NCI-H2029 treated with DMSO at 0.1 percent for 48 hours (cell line): ENCODE data around the gene JOSD2.
"Not testable (repeated sequence)": the region's sequence is repeated elsewhere in the genome, so short reads cannot be mapped to it uniquely, and the experiment has no call there.

Experiments used
- DNase-seq: peaks from one replicate; lab custom pipeline; 2025; lab: John Stamatoyannopoulos, UW

Gene JOSD2

DNA sequence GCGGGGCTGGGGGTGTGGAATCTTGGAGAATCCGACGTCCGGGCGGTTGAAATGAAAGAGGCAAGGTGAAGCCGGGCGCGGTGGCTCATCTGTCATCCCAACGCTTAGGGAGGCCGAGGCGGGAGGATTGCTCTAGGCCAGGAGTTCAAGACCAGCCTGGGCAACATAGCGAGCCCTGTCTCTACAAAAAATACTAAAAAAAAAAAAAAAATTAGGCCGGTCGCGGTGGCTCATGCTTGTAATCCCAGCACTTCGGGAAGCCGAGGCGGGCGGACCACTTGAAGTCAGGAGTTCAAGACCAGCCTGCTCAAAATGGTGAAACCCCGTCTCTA is 34.1 kb downstream of the JOSD2 start:
- no peak for DNase-seq

DNA sequence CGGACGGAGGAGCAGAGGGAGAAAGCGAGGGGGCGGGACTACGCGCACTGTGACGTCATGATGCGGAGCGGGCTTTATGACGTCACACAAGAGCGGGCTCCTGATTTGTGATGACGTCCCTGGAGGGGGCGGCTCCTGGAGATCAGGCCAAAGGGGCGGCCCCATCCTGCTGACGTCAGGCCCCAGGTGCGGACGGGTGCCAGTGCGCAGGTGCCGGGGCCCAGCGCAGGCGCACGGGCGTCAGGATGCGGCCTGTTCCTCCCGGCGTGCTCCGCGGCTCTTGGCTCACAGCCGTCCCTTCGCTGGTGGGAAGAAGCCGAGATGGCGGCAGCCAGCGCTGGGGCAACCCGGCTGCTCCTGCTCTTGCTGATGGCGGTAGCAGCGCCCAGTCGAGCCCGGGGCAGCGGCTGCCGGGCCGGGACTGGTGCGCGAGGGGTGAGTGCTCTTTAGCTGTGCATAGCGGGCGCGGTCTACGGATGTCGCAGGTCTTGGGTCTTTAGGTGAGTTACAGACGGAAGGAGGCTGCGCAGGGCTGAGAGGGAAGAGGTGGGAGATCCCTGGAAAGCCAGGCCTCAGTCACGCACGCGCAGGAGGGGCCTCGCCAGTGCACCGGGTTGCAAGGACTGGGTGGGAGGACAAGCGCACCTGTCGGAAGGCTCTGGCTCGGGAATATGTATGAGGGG is 34.6 kb downstream of the JOSD2 start, which contains the start of the genes EMC10 and GARIN5A:
Gene EMC10, plus strand, starts transcription at position 284 of the 683 bp plus-strand sequence. Its CDS starts 38 bp downstream, at position 322.
Gene GARIN5A, minus strand, starts transcription at position 625 of the 683 bp plus-strand sequence. Its CDS starts 460 bp downstream, at position 165.
- DNase-seq: peak; percentile 88

DNA sequence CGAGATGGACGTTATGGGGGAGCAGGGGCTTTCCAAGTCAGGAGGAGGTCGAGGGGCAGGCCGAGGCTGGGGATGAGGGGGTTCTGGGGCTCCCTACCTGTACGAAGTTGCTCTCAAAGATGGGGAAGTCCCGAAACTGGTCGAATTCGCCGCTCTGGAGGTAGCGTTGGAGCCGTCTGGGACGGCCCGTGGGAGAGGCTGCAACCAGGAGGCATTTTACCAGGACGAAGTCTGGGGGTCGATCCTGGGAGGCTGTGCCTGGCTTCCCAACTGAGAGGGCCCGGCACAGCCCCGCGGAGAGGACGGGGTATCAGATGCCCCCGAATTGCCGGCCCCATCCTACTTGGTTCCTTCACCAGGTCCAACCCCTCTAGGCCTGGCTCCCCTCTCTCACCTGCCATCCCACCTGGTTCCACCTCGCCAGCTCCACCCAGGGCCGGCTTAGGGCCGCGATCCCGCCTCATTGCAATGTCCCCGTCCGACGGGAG is 35.2 kb downstream of the JOSD2 start:
- no peak for DNase-seq

DNA sequence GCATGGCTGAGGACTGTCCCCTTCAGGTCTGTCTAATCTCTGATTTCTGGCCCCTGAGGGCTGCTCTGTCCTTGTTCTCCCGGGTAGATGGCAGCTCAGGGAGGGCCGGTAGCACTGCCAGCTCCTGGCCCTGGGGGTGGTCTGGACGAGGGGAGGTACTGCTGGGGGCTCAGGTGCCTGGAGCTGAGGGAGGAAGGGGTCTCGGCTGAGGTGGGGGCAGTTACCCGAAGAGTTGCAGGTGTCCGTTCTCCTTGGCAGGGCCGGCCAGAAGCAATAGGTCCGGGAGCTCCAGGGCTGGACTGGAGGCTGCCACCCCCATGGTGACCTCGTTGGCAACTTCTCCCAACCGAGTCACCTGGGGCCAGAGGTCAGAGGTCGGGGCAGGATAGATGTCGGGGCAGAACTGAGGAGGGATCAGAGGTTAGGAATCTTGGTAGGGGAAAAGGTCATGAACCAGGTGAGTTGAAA is 35.9 kb downstream of the JOSD2 start:
- DNase-seq: no peak

DNA sequence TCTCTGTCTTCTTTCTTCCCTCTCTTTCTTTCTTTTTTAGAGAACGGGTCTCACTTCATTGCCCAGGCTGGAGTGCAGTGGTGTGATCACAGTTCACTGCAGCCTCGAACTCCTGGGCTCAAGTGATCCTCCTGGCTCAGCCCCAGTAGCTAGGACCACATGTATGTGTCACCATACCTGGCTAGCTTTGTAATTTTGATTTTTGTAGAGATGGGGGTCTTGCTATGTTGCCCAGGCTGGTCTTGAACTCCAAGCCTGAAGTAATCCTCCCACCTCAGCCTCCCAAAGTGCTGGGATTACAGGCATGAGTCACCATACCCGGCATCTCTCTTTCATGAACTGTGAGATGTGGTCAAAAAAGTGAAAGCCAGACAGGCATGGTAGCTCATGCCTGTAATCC is 37.7 kb downstream of the JOSD2 start:
- DNase-seq: not testable (repeated sequence)

DNA sequence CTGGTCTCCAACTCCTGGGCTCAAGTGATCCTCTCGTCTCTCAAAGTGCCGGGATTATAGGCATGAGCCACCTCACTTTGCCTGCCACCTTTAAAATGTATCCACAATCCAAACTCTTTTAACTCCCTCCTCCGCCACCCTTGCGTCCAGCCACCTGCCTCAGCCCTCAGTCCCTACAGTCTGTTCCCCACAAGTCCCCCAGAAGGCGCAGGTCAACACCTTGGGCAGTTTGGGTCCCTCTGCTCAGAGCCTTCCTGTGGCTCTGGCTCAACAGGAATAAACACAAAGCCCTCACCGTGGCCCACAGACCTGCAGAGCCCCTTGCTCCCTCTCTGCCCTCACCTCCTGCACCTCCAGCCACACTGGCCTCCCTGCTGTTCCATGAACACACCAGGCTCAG is 42.2 kb downstream of the JOSD2 start:
- DNase-seq: no peak

DNA sequence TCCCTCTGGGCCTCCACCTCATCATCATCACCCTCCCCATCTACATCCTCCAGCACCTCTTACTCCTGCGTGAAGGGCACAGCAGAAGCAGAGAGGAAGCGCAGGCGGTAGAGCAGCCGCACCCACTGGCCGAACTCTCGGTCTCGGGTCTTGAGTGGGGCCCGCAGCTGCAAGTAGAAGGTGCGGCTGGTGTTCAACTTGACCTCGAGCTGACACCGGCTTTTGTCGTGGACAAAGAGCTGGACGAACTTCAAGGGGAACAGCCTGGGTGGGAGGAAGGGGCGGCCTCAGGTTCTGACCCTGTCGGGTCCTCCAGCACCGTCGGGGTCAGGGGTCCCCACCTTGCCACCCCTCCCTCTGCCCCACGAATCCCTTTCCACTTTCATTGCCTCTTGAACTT is 43.4 kb downstream of the JOSD2 start:
- DNase-seq: no peak

DNA sequence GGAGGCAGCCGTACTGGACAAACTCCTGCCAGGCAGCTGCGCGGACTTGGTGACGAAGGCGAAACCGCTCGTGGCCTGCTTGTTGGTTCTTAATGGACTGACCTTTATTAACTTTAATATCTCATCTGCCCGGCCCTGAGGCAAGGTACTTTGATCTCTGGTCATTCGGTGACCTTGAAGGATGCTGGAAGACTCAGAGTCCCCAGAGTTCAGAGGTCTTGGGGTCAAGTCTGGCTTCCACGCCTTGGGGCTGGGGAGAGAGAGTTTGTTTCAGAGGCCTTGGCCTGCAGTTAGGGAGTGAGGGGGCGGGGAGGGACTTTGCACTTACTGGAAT is 44.3 kb downstream of the JOSD2 start:
- DNase-seq: no peak

DNA sequence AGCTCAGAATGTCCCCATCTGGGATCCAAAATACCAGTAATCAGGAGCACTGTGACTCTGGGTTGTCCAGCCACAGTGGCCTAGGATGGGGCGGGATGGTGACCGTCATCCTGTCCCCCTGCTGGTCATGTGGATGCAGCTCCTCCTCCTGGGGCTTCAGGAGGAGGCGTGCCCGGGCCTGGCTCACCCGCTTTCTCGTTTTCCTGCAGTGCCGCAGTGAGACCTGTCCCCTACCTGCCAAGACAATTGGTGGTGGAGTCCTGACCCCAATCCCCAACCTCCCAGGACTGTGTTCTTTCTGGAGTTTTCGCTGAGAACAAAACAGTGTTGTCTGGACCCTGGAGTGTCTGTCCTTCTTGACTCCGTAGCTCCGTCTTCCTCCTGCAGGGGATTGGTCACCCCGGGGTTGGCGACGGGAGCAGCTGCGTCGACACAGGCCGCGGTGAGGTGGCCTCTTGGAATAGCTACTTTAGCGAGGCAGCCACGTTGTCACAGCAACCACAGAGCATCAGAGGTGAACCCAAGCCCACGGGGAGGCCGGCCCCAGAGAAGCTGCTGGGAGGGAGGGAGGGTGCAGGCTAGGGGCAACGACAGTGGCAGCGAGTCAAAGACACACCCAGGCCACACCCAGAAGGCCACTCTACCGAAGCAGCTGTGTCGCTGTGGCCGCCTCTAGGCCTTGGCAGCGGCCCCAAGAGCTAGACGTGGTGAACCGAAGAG is 44.8 kb downstream of the JOSD2 start:
- DNase-seq: peak; percentile 72

DNA sequence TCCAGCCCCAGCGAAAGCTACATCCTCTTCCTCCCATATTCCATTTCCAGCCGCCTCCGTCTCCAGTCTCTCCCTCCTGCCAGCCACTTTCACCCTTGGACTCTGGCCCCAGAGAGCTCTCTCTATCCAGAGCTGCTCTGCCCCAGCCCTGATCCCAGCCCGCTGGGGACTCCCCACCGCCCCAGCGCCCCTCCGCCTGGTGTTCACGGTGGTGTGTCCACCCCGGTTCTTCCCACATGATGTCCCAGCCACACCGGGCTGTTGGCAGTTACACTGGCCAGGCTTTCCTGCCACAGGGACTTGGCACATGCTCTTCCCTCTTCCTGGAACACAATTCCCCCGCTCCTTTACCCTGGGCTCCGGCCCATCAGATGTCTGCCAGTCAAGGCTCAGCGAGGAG is 46.0 kb downstream of the JOSD2 start:
- no peak for DNase-seq

DNA sequence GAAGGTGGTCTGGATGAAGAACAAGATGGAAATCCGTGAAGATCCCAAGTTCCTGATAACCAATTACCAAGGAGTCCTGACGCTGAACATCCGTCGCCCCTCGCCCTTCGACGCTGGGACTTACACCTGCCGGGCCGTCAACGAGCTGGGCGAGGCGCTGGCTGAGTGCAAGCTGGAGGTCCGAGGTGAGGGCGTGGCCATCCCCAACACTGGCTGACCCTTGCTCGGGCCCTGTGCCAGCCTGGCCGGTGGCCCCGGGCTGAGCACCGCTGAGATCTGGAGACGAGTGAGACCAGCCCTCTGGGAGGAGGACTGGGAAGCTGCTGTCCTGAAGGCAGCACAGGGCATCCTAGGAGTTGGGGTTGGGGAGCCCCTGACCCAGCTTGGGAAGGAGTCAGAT is 46.6 kb downstream of the JOSD2 start:
- no peak for DNase-seq

DNA sequence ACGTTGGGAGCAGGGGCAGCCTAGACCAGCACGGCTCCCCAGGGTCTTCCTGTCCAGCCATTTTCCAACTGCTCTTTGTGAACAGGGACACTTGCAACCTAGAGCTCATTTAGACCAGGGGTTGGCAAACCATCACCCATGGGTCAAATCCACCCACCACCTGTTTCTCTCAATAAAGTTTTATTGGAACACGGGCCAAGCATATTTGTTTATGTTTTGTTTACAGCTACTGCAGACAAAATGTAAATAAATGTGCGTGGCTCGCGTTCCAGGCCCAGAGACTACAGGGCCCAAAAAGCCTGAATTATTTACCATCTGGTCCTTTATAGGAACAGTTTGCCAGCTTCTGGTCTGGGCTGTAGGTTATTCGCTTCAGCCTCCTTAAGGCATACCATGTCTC is 48.0 kb downstream of the JOSD2 start:
- DNase-seq: no peak

DNA sequence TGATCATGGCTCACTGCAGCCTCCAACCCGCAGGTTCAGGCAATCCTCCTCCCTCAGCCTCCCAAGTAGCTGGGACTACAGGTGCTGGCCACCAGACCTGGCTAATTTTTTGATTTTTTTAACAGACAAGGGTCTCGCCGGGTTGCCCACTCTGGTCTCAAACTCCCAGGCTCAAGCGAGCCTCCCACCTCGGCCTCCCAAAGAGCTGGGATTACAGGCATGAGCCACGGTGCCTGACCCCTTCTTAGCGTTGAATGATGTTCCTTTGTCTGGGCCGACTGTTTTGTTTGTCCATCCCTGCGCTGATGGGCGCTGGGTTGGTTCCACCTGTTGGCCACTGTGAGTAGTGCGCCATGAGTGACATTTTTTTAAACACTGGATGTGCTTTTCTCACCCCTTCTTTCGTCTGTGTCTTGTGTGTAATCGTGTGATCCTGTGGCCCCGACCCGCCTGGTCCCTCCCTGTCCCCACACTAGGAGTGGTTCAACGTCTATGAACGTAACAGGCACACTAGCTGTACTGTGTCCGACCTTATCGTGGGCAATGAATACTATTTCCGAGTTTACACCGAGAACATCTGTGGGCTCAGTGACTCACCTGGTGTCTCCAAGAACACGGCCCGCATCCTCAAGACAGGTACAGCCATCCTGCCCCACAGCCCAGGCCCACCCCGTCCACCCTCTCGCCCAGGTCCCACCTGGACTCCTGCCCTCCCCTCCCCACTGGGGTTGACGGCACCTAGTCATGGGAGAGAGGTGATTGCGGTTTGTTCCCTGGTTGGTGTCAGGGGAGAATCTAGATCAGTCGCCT is 49.7 kb downstream of the JOSD2 start:
- DNase-seq: peak; percentile 43

DNA sequence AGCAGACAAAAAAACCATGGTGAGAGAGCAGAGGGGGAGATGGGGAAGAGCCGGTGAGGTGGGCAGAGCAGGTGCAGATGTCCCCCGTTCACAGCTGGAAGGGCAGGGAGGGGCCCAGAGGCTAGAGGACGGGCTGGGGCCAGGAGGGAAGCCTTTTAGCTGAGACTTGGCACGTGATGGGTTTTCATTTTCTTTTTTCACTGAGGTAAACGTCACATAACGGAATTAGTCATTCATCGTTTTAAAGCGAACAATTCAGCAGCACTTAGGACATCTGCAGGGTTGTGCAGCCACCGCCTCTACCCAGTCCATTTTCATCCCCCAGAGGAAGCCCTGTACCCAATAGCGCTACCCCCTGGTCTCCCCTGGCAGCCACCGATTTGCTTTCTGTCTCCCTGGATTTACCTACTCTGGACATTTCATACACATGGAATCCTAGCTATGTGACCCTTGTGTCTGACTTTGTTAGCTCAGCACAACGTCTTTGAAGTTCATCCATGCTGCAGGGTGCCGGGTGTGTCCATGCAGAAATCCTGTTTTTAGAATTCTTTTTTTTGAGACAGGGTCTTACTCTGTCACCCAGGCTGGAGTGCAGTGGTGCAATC is 50.7 kb downstream of the JOSD2 start:
- DNase-seq: no peak

DNA sequence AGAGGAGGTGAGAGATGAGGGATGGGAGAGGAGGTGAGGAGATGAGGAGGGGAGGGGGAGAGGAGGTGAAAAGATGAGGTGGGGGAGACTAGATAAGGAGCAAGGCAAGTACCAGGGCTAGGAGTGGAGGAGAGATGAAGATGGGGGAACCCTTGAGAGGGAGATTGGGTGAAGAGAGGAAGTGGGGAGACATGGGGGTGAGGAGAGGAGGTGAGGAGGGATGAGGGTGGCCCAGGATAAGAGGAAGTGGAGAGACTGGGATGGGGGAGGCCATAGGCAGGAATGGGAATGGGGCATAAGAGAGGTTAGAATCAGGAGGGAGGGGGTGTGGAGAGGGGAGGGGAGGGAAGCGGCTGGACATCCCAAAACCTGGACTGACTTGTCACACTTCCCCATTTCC is 51.4 kb downstream of the JOSD2 start:
- no peak for DNase-seq

DNA sequence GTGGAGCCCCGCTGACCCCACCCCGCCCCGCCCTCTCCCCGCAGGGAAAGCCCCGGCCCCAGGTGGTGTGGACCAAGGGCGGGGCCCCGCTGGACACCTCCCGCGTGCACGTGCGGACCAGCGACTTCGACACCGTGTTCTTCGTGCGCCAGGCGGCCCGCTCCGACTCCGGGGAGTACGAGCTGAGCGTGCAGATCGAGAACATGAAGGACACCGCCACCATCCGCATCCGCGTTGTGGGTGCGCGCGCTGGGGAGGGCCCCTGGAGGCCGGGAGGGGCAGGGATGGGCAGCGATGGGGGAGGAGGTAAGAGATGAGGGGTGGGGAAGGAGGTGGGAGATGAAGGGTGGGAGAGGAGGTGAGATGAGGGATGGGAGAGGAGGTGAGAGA is 51.9 kb downstream of the JOSD2 start:
- no peak for DNase-seq

DNA sequence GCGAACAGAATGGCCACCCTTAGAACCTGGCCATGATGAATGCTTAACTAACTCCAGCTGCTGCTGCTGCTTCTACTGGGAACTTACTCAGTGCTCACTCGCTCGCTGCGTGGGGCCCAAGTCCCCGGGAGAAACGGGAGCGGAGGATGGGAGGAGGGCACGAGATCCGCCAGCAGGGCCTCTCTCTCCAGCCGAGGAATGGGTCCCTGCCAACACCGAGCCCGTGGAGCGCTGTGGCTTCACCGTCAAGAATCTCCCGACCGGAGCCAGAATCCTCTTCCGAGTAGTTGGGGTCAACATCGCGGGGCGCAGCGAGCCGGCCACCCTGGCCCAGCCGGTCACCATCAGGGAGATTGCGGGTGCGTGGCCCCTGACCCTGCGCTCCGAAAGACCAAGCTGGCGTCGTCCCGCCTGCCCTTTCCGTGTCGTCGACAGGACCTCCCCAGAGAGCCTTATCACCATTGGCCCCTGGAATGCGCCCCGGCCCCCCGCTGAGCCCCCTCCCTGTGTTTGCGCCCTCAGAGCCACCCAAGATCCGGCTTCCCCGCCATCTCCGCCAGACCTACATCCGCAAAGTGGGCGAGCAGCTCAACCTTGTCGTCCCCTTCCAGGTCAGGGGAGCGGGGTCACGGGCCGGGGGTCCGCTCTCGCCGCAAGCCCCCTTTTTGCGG is 52.5 kb downstream of the JOSD2 start:
- no peak for DNase-seq

DNA sequence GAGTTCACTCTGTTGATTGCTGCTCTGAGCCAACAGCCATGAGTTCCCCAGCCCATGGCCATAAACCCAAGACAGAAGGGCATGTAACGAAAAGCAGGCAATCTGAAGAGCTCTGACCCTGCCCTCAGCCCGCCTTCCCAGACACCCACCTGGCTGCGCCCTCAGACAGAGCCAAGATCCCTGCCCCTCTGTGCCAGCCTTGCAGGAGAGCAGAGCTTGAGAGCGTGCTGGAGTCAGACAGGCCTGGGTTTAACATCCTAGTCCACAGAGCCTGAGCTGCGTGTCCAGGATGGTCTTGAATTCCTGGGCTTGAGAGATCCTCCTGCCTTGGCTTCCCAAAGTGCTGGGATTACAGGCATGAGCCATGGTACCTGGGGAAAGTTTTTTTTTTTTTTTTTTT is 53.7 kb downstream of the JOSD2 start:
- no peak for DNase-seq
